Central memory CD4-positive, alpha-beta T cell (primary cell): ENCODE measurements around the gene CTSS.
"Not testable (repeated sequence)": the region's sequence is repeated elsewhere in the genome, so short reads cannot be mapped to it uniquely, and the experiment has no call there.

Experiments
- DNase-seq: peaks from one replicate; pipeline ENCODE4 v3.0.0; 2022

The CTSS gene

DNA sequence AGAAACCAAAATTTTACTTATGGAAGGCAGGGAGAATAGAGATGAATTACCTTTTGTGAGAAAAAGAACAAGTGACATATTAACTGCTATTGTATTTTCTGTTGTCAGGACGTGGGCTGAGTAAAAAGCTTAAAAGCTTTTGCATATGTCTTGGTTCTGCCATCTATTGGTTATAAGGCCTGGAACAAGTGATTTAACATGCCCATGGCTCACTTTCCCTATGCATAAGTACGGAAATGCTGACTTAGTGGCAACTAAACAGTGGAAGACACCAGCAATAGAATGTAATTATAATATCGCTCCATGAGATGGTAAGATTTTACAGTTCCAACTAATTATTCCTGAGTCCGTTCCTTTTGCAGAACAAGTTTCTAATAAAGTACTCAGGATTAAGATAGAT, 6.7 kb upstream of the CTSS start:
- DNase-seq, result no peak

DNA sequence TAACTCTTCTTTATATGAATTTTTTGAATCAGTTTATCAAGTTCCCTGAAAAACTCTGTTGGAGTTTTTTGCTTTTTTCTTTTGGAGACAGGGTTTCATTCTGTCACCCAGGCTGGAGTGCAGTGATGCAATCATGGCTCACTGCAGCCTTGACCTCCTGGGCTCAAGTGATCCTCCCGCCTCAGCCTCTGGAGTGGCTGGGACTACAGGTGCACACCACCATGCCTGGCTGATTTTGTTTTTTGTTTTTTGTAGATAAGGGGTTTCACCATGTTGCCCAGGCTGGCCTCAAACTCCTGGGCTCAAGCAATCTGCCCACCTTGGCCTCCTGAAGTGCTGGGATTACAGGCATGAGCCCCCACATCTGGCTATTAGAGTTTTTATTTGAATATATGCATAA, 2.1 kb upstream of the CTSS start:
- DNase-seq, result not testable (repeated sequence)

DNA sequence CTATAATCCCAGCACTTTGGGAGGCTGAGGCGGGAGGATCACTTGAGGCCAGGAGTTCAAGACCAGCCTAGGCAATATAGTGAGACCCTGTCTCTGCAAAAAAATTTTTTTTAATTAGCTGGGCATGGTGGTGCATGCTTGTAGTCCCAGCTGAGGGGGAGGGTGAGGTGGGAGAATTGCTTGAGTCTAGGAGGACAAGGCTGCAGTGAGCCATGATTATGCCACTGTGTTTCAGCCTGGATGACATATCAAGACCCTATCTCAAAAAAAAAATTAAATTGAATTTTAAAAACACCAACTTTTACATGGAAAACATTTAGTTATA, 361 bp upstream of the CTSS start:
- not testable (repeated sequence) for DNase-seq

DNA sequence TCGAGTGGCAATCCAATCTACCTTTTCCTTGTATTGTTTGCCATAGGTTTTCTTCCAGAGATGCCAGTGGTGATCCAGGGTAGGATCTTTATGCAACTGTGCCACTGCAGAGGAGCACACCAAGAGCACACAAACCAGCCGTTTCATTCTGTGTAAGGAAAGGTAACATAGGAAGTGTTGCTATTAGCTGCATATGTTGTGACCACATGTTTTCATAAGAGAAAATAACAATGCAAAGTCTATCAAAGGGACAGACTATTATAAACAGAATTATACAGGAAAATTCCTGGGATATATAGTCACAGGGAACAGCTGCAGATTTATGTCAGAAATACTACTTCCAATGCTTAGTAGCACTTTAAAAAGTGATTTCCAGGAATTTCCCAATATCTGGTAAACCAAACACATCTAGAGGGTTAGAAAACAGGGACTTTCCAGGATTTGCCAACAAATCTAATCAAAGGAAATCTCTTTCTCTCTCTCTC, 919 bp downstream of the CTSS start:
- peak; percentile 2 for DNase-seq

DNA sequence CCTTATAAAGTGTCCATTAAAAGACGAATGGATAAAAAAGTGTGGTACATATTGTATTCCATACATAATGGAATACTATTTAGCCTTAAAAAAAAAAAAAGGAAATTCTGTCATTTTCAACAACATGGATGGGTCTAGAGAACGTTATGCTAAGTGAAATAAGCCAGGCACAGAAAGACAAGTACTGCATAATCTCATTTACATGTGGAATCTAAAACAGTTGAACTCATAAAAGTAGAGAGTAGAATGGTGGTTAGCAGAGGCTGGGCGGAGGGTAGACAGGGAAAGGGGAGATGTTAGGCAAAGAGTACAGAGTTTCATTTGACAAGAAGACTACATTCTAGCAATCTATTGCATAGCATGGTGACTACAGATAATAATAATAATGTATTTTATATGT, 2.6 kb downstream of the CTSS start:
- DNase-seq, result no peak

DNA sequence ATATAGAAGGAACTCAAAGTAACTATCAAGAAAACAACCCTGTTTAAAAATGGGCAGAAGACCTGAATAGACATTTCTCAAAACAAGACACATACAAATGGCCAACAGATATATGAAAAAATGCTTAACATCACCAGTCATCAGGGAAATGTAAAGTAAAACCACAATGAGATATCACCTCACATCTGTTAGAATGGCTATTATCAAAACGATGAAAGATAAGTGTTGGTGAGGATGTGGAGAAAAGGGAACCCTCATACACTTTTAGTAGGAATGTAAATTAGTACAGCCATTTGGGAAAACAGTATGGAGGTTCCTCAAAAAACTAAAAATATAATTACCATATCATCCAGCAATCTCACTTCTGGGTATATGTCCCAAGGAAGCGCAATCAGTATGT, 3.0 kb downstream of the CTSS start:
- no peak for DNase-seq

DNA sequence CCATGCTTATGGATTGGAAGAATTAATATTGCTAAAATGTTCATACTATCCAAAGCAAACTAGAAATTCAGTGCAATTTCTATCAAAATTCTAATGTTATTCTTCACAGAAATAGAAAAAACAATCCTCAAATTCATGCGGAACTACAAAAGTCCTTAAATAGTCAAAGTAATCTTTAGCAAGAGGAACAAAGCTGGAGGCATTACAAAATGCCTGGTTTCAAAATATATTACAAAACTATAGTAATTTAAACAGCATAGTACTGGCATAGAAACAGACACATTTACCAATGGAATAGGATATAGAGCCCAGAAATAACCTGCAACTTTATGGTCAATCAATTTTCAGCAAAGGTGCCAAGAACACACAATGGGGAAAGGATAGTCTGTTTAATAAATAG, 3.8 kb downstream of the CTSS start:
- DNase-seq, result no peak

DNA sequence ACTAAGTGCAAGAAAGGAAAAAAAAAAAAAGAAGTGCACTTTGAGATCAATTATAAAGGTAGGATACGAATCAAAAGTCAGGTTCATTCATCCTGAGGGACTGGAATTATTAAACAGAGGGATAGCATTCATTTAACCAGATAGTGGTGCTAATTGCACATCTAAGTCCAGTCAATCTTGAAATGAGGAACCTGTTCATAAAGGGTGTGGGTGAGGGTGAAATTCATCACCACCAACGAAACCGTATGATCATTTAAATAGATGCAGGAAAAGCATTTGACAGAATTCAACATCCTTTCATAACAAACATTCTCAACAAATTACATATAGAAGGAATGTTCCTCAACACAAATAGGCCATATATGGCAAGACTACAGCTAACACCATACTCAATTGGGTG, 5.6 kb downstream of the CTSS start:
- DNase-seq, result no peak

DNA sequence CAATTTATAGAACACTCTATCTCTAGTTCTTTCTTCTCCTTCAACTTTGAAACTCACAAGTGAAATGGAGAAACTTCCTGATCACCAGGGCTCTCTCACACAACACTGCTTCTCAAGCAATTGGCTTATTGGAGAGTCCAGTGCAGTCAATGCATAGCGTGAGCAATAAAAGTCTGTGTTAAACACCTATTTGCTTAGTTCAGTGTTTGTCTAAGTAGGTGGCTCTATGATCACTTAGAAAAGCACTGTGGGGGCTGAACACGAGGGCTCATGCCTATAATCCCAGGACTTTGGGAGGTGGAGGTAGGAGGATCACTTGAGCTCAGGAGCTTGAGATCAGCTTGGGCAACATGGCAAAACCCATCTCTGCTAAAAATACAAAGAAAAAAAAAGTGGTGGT, 12.2 kb downstream of the CTSS start:
- DNase-seq, result no peak

DNA sequence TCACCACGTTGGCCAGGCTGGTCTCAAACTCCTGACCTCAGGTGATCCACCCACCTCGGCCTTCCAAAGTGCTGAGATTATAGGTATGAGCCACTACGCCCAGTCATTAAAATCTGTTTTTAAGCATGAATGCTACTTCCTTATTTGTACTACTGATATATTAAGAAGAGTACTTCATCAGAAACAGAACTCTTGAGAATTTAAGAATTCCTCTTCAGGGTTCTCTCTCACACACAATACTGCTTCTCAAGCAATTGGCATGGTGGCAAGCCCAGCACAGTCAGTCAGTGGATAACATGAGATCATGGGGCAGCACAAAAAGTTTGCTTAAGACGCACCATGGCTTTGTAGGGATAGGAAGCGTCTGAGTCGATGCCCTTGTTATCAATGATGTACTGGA, 14.1 kb downstream of the CTSS start:
- DNase-seq, result no peak

DNA sequence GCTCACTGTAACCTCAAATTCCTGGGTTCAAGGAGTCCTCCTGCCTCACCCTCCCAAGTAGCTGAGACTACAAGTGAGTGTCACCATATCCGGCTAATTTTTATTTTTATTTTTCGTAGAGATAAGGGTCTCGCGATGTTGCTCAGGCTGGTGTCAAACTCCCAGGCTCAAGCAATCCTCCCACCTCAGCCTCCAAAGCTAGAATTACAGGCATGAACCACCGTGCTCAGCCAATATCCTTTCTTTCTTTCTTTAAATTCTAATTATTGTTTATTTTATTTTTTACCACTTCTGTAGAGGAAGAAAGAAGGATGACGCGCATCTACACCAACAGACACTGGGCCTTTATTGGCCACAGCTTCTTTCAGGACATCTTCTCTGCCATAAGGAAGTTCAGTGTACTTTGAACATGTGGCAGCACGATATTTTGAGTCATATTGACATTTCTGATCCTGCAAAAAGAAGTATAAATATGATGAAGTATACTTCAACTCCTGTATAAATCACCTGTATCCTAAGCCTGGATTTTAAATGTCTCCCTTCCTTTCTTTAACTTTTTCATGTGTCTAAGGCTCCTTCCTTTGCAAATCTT, 15.8 kb downstream of the CTSS start:
- DNase-seq, result no peak

DNA sequence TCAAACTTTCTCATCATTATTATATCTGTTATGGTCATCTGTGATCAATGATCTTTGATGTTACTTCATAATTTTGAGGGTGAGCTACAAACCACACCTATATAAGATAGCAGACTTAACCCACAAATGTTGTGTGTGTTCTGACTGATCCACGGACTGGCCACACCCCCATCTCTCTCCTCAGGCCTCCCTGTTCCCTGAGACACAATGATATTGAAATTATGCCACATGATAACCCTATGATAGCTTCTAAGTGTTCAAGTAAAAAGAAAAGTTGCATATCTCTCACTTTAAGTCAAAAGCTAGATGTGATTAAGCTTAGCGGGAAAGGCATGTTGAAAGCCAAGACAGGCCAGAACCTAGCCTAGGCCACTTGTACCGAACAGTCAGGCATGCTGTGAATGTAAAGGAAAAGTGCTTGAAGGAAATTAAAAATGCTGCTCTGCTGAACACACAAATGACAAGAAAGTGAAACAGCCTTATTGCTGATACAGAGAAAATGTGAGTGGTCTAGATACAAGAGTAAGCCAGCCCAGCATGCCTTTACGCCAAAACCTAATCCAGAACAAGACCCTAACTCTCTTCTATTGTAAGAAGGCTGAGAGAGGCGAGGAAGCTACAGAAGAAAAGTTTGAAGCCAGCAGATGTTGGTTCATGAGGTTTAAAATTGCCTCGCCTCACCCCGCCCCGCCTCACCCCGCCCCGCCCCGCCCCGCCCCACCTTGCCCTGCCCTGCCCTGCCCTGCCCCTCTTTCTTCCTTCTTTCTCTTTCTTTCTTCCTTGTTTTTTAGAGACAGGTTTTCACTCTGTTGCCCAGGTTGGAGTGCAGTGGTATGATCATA, 16.5 kb downstream of the CTSS start:
- no peak for DNase-seq

DNA sequence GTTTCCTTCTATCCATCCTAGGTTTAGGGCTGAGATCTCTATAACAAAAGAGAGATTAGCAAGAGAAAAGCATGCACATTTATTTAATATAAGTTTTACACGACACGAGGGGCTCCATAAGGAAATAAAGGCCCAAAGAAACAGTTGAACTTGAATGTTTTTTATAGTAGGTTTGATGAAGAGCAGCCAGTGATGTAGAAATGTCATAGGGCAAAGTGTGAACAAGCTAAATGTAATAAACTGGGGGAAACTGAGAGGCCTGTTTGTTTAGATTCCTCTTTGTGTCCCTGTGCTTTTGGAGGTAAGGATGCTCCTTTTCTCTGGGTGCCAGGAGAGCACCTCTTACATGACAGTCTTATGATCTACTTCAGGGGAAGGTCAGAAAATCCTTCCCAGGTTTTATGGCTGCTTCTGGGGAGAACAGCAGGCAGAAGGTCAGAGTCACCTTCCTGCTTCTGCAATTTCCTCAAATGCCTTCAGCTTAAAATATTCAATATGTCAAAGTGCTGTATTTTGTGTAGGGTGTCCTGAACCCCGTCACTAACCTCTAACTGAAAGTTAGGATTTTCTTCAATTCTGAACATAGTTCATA, 35.4 kb downstream of the CTSS start:
- DNase-seq, result no peak

DNA sequence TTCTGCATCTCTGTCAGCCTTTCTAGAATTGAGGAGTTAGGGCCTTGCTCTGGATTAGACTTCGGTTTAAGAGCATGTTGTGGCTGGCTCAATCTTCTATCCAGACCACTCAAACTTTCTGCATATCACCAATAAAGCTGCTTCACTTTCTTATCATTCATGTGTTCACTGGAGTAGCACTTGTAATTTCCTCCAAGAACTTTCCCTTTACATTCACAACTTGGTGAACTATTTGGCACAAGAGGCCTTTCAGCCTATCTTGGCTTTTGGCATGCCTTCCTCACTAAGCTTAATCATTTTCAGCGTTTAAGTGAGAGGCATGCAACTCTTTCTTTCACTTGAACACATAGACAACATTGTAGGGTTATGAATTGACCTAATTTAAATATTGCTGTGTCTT, 41.2 kb downstream of the CTSS start:
- DNase-seq, result no peak

DNA sequence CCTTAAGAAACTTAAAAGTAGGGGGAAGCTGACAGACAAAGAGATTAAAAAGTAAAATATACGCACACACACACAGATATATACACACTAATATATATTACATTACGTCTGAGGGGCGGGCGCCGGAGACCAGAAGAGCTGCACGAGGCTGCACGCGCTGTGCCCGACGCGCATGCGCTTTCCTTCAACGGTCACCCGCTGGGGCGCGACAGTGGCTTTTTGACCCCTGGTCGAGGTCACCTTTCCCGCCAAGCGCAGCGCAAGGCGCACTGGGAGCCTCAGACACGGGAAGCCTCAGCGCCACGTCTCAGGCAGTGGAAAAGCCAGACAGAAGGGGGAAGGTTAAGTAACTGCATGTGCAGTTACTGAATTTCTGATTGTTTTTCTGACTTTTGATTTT, 44.9 kb downstream of the CTSS start, which contains the start of gene HORMAD1:
Gene HORMAD1 (minus strand): TSS at position 193 of the 400 bp plus-strand sequence. CDS start 1,390 bp downstream, outside the sequence.
- DNase-seq, result no peak

DNA sequence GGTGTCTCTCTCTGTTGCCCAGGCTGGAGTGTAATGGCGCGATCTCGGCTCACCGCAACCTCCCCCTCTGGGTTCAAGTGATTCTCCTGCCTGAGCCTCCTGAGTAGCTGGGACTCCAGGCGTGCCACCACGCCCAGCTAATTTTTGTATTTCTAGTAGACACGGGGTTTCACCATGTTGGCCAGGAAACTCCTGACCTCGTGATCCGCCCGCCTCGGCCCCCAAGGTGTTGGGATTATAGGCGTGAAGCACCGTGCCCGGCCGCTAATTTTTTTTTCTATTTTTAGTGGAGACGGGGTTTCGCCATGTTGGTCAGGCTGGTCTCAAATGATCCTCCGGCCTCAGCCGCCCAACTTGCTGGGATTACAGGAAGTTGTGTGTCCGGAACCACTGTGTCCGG, 45.5 kb downstream of the CTSS start:
- DNase-seq, result no peak

DNA sequence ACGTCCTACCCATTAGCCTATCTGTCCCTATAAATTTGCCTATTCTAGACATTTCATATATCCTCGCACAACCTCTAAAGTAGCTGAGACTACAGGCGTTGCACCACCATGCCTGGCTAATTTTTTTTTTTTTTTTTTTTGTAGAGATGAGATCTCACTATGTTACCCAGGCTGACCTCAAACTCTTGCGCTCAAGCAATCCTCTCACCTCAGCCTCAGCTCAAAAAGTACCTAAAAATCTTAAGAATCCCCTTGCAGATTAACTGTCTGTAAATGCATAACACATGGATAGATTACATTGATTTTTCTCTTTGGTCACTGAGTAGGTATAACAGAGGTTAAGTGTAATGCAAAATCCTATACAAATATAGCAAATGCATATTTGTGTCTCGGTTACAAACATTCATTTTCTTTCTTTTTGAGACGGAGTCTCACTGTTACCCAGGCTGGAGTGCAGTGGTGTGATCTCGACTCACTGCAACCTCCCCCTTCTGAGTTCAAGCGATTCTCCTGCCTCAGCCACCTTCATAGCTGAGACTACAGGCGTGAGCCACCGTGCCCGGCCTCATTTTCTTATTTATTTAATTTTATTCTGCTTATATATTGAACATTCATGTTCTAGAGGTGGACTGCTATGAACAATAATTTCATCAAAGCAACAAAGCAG, 47.2 kb downstream of the CTSS start:
- DNase-seq, result no peak

DNA sequence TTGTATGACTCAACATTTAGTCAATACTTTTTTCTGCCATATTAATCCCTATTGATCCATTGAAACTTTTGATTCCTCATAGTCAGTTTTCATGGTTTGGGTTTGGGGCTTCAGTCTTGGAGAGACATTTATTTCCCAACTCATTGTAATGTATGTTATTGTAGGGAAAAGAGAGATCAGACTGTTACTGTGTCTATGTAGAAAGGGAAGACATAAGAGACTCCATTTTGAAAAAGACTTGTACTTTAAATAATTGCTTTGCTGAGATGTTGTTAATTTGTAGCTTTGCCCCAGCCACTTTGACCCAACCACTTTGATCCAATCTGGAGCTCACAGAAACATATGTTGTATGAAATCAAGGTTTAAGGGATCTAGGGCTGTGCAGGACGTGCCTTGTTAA, 56.5 kb downstream of the CTSS start:
- not testable (repeated sequence) for DNase-seq

DNA sequence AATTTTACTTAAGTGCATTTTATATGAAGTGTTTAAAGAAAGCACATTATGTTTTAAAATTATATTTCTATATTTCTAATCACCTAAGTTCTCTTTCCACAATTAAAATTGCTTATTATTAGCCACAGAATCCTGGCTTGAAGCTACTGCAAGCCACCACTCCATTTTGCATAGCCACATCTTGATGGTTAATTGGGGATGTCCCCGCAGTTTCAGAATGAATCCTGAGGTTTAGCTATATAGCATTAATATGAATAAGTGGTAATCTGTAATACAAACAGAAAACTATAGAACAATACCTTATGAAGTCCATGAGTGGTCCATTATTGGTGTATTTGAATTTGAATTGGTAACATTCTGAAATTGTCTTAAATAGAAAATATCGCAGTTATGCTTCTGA, 57.0 kb downstream of the CTSS start:
- no peak for DNase-seq

DNA sequence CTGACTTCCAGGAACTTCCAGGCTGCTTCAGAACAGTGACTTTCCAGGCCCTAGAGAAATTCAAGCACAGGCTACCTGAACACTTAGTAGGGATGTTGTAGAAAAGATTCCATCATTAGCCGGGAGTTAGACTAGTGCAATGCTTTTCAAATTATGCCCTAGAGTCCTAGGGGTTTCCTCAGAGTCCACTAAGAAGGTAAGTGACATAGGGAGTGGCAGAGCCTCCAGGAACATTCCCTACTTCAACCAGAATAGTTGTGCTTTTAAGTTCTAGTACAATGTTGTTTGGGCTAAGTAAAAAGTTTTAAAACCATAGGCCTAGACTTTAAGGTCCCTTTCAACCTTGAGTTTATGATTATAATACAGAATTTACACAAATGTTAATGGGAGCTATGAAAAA, 59.5 kb downstream of the CTSS start:
- DNase-seq, result no peak

DNA sequence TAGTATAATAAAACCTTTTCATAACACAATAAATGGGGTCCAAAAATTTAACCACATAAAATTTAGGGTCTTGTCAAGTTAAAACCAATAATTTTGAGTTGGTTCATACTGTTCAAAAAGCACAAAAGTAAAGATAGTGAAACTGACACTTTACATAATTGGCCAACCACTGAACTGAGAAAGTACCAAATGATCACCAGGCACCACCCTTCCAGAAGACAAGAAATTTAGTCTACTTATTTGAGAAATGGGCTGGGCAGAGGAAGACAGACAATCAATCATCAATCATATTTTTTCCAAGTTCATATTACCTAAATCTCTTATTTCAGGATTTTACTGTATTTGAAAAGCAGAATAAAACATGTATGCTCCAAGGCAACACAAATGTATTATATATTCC, 62.2 kb downstream of the CTSS start:
- no peak for DNase-seq

DNA sequence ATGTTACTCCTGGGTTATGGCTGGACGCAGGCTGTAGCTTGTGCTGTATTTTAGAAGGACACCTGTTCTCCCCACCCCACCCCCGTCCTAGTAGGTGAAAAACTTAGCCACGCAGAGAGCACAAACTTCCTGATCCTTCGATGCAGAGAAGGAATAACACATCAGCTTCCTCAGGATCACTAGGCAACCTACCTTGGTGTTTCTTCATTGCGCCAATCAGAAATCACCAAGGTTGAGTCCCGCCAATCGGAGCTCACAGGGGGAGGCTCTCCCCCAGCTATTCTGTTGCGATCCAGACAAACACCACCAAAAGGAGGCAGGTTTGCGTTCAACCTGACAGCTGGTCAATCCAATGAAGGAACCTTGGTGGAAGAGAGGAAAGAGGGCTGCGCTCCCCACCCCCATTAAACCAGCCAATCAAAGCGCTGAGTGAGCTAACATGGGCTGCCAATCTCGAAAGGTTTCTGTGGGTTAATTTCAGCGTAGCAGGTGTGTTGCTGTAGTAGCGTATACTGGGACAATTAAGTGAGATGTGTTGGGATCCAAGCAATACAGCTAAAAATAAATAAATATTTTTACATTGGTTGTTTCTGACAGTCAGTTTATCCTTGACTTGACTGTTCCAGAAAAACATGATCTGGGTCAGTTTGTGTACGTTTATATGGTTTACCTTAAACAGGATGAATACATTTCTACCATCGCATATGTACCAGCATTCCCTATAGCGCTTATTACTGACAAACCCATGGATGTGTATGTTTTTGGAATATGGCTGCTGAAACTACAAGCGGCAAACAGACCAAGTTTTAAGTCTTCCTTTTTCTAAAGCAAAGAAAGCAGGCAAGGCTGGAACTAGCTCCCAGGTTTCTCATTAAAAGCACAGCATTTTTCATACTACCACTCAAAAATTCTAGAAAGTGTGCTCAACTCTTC, 68.3 kb downstream of the CTSS start, which contains the start of gene GOLPH3L:
Gene GOLPH3L (minus strand): TSS at position 160 of the 933 bp plus-strand sequence. CDS start 2,316 bp downstream, outside the sequence.
- DNase-seq, result peak; percentile 95
